Endothelial cell of umbilical vein (primary cell): ENCODE measurements around the gene LMF1. TPM values are rescaled to one million over a fixed set of nuclear protein-coding genes. Genes with fewer than 3 reads are reported as not detected.

Experiments
- BruUV-seq: library from RNA; stranded (reverse); fragments of 400-500 nt; replicated peaks from 2 replicates; lab custom pipeline; 2021; lab: Mats Ljungman, UMichigan
- CTCF ChIA-PET: fragments of 300-600, 350-600 bp; sonication (Branson Sonifier 250); formaldehyde crosslinking; loops from one replicate; lab custom pipeline; 2021; ENCODE audit warnings: antibody characterized with exemption, inconsistent platforms; lab: Charles Lee
- POLR2A ChIA-PET: fragments of 300-600, 350-600 bp; sonication (Branson Sonifier 250); formaldehyde crosslinking; loops from one replicate; lab custom pipeline; 2021; ENCODE audit warnings: antibody characterized with exemption, inconsistent platforms; lab: Charles Lee
- DNase-seq: peaks from one replicate; pipeline ENCODE4 v3.0.0-alpha.2; 2011; ENCODE audit warnings: low read depth, low spot score
- FAIRE-seq: peaks from 2 replicates; lab custom pipeline; 2011; peaks lifted over from hg19 to GRCh38; lab: Jason Lieb, UNC
- H2AFZ ChIP-seq: 2 replicates; pipeline ENCODE4 v1.6.0; 2012; ENCODE audit warnings: low read depth, low read length, control low read depth, inconsistent platforms
- H3K27ac ChIP-seq: 2 replicates; pipeline ENCODE4 v1.5.1; 2011; ENCODE audit warnings: low read depth, mild to moderate bottlenecking, control low read depth, low read length, moderate library complexity; ENCODE audit not compliant: insufficient read depth
- H3K27me3 ChIP-seq, 2 experiments: 2 replicates each; pipeline versions ENCODE4 v1.6.0 to v1.6.1; 2011; ENCODE audit warnings: low read length in 2 of 2, mixed read lengths in 1 of 2; ENCODE audit not compliant: control insufficient read depth in 2 of 2, insufficient read depth in 2 of 2
- H3K36me3 ChIP-seq, 2 experiments: 2 replicates in 1 of 2; 3 replicates in 1 of 2; pipeline ENCODE4 v1.5.1; 2011; ENCODE audit warnings: low read length in 2 of 2, mild to moderate bottlenecking in 1 of 2, moderate library complexity in 1 of 2; ENCODE audit not compliant: control insufficient read depth in 2 of 2, insufficient read depth in 2 of 2; ENCODE audit errors: extremely low read depth in 1 of 2
- H3K4me1 ChIP-seq: 3 replicates; pipeline ENCODE4 v1.5.1; 2011; ENCODE audit warnings: mild to moderate bottlenecking, low read length; ENCODE audit not compliant: control insufficient read depth, insufficient read depth; ENCODE audit errors: extremely low read depth
- H3K4me2 ChIP-seq: 2 replicates; pipeline ENCODE4 v1.6.1; 2011; ENCODE audit warnings: low read length, control low read depth, mixed read lengths; ENCODE audit not compliant: insufficient read depth
- H3K4me3 ChIP-seq, 3 experiments: fragments of 200-600 bp in 1 of 3; sonication (generic), shearing (Covaris generic) in 1 of 3; replicated peaks in 1 of 3; 2 replicates each; pipeline ENCODE4 v1.5.1; 2011 to 2016; ENCODE audit warnings: control low read depth in 3 of 3, low read length in 3 of 3, mild to moderate bottlenecking in 2 of 3, inconsistent platforms in 1 of 3, low read depth in 1 of 3, moderate library complexity in 1 of 3; ENCODE audit not compliant: insufficient read depth in 1 of 3
- H3K79me2 ChIP-seq: 2 replicates; pipeline ENCODE4 v1.6.0; 2012; ENCODE audit warnings: low read length, inconsistent platforms; ENCODE audit not compliant: control insufficient read depth, insufficient read depth
- H3K9ac ChIP-seq: replicated peaks from 2 replicates; pipeline ENCODE3; 2011; ENCODE audit warnings: low read length, control low read depth; ENCODE audit not compliant: insufficient read depth; ENCODE audit errors: extremely low read depth
- H3K9me1 ChIP-seq: replicated peaks from 3 replicates; pipeline ENCODE4 v1.6.0; 2011; ENCODE audit warnings: mild to moderate bottlenecking, low read length; ENCODE audit not compliant: control insufficient read depth, insufficient read depth; ENCODE audit errors: extremely low read depth
- H3K9me3 ChIP-seq: replicated peaks from 2 replicates; pipeline ENCODE4 v1.5.1; 2012; ENCODE audit warnings: low read length, inconsistent platforms; ENCODE audit not compliant: control insufficient read depth, insufficient read depth
- H4K20me1 ChIP-seq: replicated peaks from 2 replicates; pipeline ENCODE3; 2011; ENCODE audit warnings: mild to moderate bottlenecking, low read length; ENCODE audit not compliant: control insufficient read depth, insufficient read depth; ENCODE audit errors: extremely low read depth
- CTCF ChIP-seq, 2 donors: IDR thresholded peaks; 1 replicate in 1 of 2; 2 replicates in 1 of 2; pipeline ENCODE4 v1.5.1; 2011; ENCODE audit warnings: low read length in 2 of 2, mild to moderate bottlenecking in 2 of 2, moderate library complexity in 2 of 2, control low read depth in 1 of 2, inconsistent platforms in 1 of 2, low read depth in 1 of 2; ENCODE audit not compliant: insufficient read depth in 1 of 2; ENCODE audit errors: extremely low read depth in 1 of 2
- EZH2 ChIP-seq: IDR thresholded peaks from 2 replicates; pipeline ENCODE4 v1.6.1; 2012; ENCODE audit warnings: borderline replicate concordance, low read depth, mild to moderate bottlenecking, moderate library complexity, low read length, inconsistent platforms; ENCODE audit not compliant: severe bottlenecking
- FOS ChIP-seq: IDR thresholded peaks from 2 replicates; pipeline ENCODE4 v1.6.1; 2011; ENCODE audit warnings: mild to moderate bottlenecking, low read length, moderate library complexity, borderline replicate concordance; ENCODE audit not compliant: insufficient read depth
- JUN ChIP-seq: IDR thresholded peaks from 2 replicates; pipeline ENCODE4 v1.6.1; 2011; ENCODE audit warnings: borderline replicate concordance, low read depth; ENCODE audit not compliant: insufficient read length, insufficient read depth
- MAX ChIP-seq: IDR thresholded peaks from 2 replicates; pipeline ENCODE4 v1.6.1; 2011; ENCODE audit not compliant: insufficient read depth, insufficient read length
- MYC ChIP-seq: IDR thresholded peaks from one replicate; pipeline ENCODE4 v1.6.1; 2011; ENCODE audit warnings: mild to moderate bottlenecking, low read depth, low read length
- POLR2A ChIP-seq: IDR thresholded peaks from 2 replicates; pipeline ENCODE4 v1.6.1; 2012; ENCODE audit warnings: low read depth, mild to moderate bottlenecking, control low read depth, low read length
- POLR2AphosphoS5 ChIP-seq: IDR thresholded peaks from 2 replicates; pipeline ENCODE4 v1.6.1; 2012; ENCODE audit warnings: low read depth, mild to moderate bottlenecking, control low read depth, low read length, moderate library complexity; ENCODE audit not compliant: insufficient read depth
- dilution Hi-C: fragments of 300-500 bp; cut with MboI; formaldehyde crosslinking; loops from one replicate; pipeline ENCODE4 v1.15.0; 2019; ENCODE audit warnings: low sequenced_read_pairs; ENCODE audit not compliant: extremely low pct_ligation_motif_present
- intact Hi-C: fragments of 100-400 bp; cut with micrococcal nuclease; formaldehyde crosslinking; loops from one replicate; pipeline ENCODE4 v1.10.0; 2022
- polyA plus RNA-seq, 4 experiments: library from polyadenylated mRNA; depleted of rRNA in 3 of 4; stranded (reverse) in 3 of 4; unstranded in 1 of 4; fragments of >200 nt; gene quantifications; 2 replicates each; pipeline versions ENCODE4 v1.2.1 to v1.2.3, GENCODE V29; 2011 to 2012; ENCODE audit warnings: missing spikeins in 1 of 4
- total RNA-seq: library from RNA; stranded (reverse); gene quantifications from 2 replicates; pipeline ENCODE4 v1.2.3, GENCODE V29; 2021

LMF1 gene
- total and polyA plus RNA-seq, 2 donors (not counting 3 experiments of a cell fraction or from before 2014, with no cell fraction given) = 17.8 TPM

GRCh38 chr16:896261-897199, 74.3 kb downstream of the LMF1 start:
- Histone ChIP-seq H3K9ac (no peak overlapping the region), H3K4me2 (no peak overlapping the region), H3K36me3 (no peaks in the 10 kb centered on the region), H3K4me1 (no peaks in the 10 kb centered on the region), H3K9me1 (no peaks in the 10 kb centered on the region), H4K20me1 (no peaks in the 10 kb centered on the region), H3K27ac (no peak overlapping the region), H3K9me3 (no peaks in the 10 kb centered on the region), H3K4me3 (no peak overlapping the region), H3K27me3 (no peaks in the 10 kb centered on the region), H2AFZ (no peak overlapping the region), H3K79me2 (no peaks in the 10 kb centered on the region)
- ChIA-PET CTCF (no interaction called here), POLR2A (no interaction called here)
- no TSS peak for BruUV-seq
- FAIRE-seq (no peak), DNase-seq (no peak)
- dilution Hi-C loops = no loop called here
- TF ChIP-seq CTCF (IDR thresholded peaks at IDR 0.05; ENCODE audit: extremely low read depth in 1 of 2, insufficient read depth in 1 of 2, low read depth in 1 of 2, low read length in 2 of 2) = no peak
- no peak for TF ChIP-seq EZH2
- no peak for TF ChIP-seq MYC
- no peak for TF ChIP-seq JUN
- TF ChIP-seq POLR2AphosphoS5 = no peak
- no peak for TF ChIP-seq FOS
- TF ChIP-seq POLR2A = no peak
- no peak for TF ChIP-seq MAX
- intact Hi-C loops = no loop called here
